Fibroblast of lung (primary cell): ENCODE data around the gene CROCC.

Source experiments
- EZH2 ChIP-seq: IDR thresholded peaks from 2 replicates; pipeline ENCODE4 v1.5.1; 2012; ENCODE audit warnings: low read length, control low read depth, mild to moderate bottlenecking; ENCODE audit errors: missing control alignments
- TF ChIP-seq, protein P1 (sequence below), 2 donors: IDR thresholded peaks in 1 of 2; conservative IDR thresholded peaks in 1 of 2; 1 replicate in 1 of 2; 2 replicates in 1 of 2; pipeline ENCODE4 v1.5.1; 2011 to 2012; ENCODE audit warnings: low read length in 2 of 2, control low read depth in 1 of 2, inconsistent platforms in 1 of 2, low read depth in 1 of 2, mild to moderate bottlenecking in 1 of 2

DNA sequence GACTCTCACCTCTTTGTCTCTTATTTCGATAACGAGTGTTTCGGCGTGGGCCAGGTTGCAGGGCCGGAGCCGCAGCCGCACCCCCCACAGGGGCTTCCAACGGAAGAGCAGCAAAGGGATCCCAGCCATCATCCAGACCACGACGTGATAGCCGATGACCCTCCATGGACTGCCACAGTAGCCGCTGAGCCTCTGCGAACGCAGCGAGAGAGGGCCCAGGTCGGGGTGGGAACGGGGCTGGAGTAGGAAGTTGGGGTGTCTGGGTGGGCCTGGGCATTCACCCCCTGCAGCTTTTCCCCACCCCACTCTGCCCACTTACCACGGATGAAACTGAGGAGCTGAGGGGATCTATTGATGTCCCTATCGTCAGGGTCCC lies 83.6 kb downstream of the CROCC start:
- TF ChIP-seq, protein P1, sequence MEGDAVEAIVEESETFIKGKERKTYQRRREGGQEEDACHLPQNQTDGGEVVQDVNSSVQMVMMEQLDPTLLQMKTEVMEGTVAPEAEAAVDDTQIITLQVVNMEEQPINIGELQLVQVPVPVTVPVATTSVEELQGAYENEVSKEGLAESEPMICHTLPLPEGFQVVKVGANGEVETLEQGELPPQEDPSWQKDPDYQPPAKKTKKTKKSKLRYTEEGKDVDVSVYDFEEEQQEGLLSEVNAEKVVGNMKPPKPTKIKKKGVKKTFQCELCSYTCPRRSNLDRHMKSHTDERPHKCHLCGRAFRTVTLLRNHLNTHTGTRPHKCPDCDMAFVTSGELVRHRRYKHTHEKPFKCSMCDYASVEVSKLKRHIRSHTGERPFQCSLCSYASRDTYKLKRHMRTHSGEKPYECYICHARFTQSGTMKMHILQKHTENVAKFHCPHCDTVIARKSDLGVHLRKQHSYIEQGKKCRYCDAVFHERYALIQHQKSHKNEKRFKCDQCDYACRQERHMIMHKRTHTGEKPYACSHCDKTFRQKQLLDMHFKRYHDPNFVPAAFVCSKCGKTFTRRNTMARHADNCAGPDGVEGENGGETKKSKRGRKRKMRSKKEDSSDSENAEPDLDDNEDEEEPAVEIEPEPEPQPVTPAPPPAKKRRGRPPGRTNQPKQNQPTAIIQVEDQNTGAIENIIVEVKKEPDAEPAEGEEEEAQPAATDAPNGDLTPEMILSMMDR (conservative IDR thresholded peaks at IDR 0.05 in 1 of 2, IDR thresholded peaks at IDR 0.05 in 1 of 2; ENCODE audit: low read depth in 1 of 2, low read length in 2 of 2) = no peak
- no peak for TF ChIP-seq EZH2
